Lower lobe of right lung (tissue), 2 donors: ENCODE data around the gene TBL1X. TPM values are rescaled to one million over a fixed set of nuclear protein-coding genes. Genes with fewer than 3 reads are reported as not detected.
A peak's percentile ranks its signal among the peaks of the same experiment; 100 is the strongest.

ENCODE experiments used
- ATAC-seq, 2 donors: fragments of 200-7000 bp; cut with Tn5 transposase; one replicate each; pipeline ENCODE4 v1.9.1; 2020 to 2022; ENCODE audit warnings: mild to moderate bottlenecking in 2 of 2, moderate library complexity in 2 of 2
- DNase-seq: peaks from one replicate; pipeline ENCODE4 v3.0.0-alpha.2; 2020
- H3K27ac ChIP-seq: fragments of 200-600 bp; one replicate; pipeline ENCODE4 v1.8.0; 2022
- H3K27me3 ChIP-seq: fragments of 200-600 bp; one replicate; pipeline ENCODE4 v1.8.0; 2022; ENCODE audit warnings: low read depth
- H3K36me3 ChIP-seq: fragments of 200-600 bp; one replicate; pipeline ENCODE4 v1.8.0; 2022; ENCODE audit warnings: mild to moderate bottlenecking
- H3K4me1 ChIP-seq: fragments of 200-600 bp; one replicate; pipeline ENCODE4 v1.8.0; 2022
- H3K4me3 ChIP-seq: fragments of 200-600 bp; one replicate; pipeline ENCODE4 v1.8.0; 2022; ENCODE audit warnings: mild to moderate bottlenecking
- H3K9me3 ChIP-seq: fragments of 200-600 bp; one replicate; pipeline ENCODE4 v1.8.0; 2022
- CTCF ChIP-seq: fragments of 200-600 bp; IDR thresholded peaks from one replicate; pipeline ENCODE4 v1.8.0; 2022; ENCODE audit warnings: antibody characterized with exemption, mild to moderate bottlenecking
- intact Hi-C: fragments of 100-400 bp; cut with DNase I; formaldehyde crosslinking; loops from one replicate; pipeline ENCODE4 v1.11.0; 2022
- total RNA-seq: library from RNA; stranded (reverse); fragmentation: NEBNext Ultra II Directional; extraction: Animal tissue kit (Norgen Biotek cat#: 25700); gene quantifications from one replicate; pipeline ENCODE4 v1.2.1, GENCODE V29; 2021
- donor health status: DM: no; HTN: yes; CAD: no; lungs with severe emphysema.

TBL1X gene
- total RNA-seq, 1 donor from 2014 or later, result 21.4 TPM

DNA sequence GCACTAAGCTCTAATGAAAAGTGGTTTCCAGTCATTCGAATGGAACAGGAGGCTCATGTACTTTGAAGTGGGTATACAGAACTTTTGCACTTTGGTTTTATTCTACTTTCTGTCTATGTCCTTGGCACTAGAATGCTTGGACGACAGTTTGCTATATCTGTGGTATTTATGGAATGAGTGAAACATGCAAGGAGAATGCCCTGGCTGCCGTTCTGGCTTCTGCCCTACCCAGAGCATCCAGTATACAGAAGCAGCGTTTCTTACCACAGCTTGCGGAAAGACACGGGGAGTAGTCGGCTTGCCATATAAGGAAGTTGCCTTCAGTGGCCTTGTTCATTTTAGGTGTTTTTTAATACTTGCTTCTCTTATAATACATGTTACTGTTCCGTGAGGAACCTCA, 98.0 kb downstream of the TBL1X start:
- Histone ChIP-seq H3K4me3 (no peak overlapping the region), H3K36me3 (no peaks in the 10 kb centered on the region), H3K4me1 (peaks cover 15% of the 10 kb centered on the region), H3K27me3 (no peaks in the 10 kb centered on the region), H3K27ac (no peak overlapping the region), H3K9me3 (no peaks in the 10 kb centered on the region)
- ATAC-seq, result peak in 1 of 2 donors; percentile 54
- intact Hi-C loops, result no loop called here
- DNase-seq, result no peak
- no peak for TF ChIP-seq CTCF

DNA sequence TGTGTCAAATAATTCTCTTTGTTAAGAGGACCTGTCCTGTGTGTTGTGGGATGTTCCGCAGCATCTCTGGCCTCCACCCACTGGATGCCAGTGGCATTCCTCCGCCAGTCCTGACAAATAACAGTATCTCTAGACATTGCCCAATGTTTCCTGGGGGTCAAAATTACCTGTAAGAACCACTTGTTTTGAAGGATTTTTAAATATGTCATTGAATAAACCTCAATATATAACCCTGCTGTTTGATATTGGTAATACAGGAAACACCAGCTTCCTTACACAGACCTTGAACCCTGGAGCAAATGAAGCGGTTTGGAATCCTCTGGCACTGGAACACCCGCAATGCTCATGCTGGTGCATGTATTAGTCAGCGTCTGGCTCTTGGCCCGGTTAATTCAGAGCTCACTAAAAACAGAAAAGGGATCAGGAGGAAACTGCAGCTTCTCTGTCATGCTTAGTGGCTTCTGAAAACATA, 101.3 kb downstream of the TBL1X start:
- H3K27ac ChIP-seq, result no peak overlapping the region
- intact Hi-C loops, result no loop called here
- DNase-seq (no peak), ATAC-seq (peak in 1 of 2 donors; percentile 57)
- H3K4me1 ChIP-seq, result peaks cover 15% of the 10 kb centered on the region
- H3K36me3 ChIP-seq, result no peaks in the 10 kb centered on the region
- TF ChIP-seq CTCF, result no peak
- H3K9me3 ChIP-seq, result no peaks in the 10 kb centered on the region
- no peak overlapping the region for H3K4me3 ChIP-seq
- H3K27me3 ChIP-seq, result no peaks in the 10 kb centered on the region

GRCh38 chrX:9569876-9570301, 105.0 kb downstream of the TBL1X start:
- ATAC-seq, result no peak
- peaks cover 15% of the 10 kb centered on the region for H3K4me1 ChIP-seq
- no peak for DNase-seq
- H3K9me3 ChIP-seq, result no peaks in the 10 kb centered on the region
- H3K4me3 ChIP-seq, result no peak overlapping the region
- H3K27ac ChIP-seq, result no peak overlapping the region
- intact Hi-C loops, result no loop called here
- no peak for TF ChIP-seq CTCF
- no peaks in the 10 kb centered on the region for H3K36me3 ChIP-seq
- no peaks in the 10 kb centered on the region for H3K27me3 ChIP-seq

GRCh38 chrX:9573282-9574106, 108.6 kb downstream of the TBL1X start:
- H3K27ac ChIP-seq, result no peak overlapping the region
- intact Hi-C loops, result no loop called here
- H3K27me3 ChIP-seq, result no peaks in the 10 kb centered on the region
- no peaks in the 10 kb centered on the region for H3K36me3 ChIP-seq
- ATAC-seq (no peak), DNase-seq (no peak)
- H3K4me3 ChIP-seq, result no peak overlapping the region
- TF ChIP-seq CTCF, result no peak
- H3K4me1 ChIP-seq, result no peaks in the 10 kb centered on the region
- no peaks in the 10 kb centered on the region for H3K9me3 ChIP-seq

GRCh38 chrX:9576059-9576458, 111.2 kb downstream of the TBL1X start:
- H3K4me3 ChIP-seq, result no peak overlapping the region
- no peak for TF ChIP-seq CTCF
- no peaks in the 10 kb centered on the region for H3K36me3 ChIP-seq

More at GRCh38 chrX:9576059-9576458, 111.2 kb downstream of the TBL1X start:
- no peak overlapping the region for H3K27ac ChIP-seq
- ATAC-seq (no peak), DNase-seq (no peak)
- H3K4me1 ChIP-seq, result no peaks in the 10 kb centered on the region
- no peaks in the 10 kb centered on the region for H3K27me3 ChIP-seq
- H3K9me3 ChIP-seq, result no peaks in the 10 kb centered on the region
- intact Hi-C loops, result no loop called here
